Upper lobe of left lung (tissue), 6 donors: Measurements from ENCODE around the gene SPN. TPM values are rescaled to one million over a fixed set of nuclear protein-coding genes. Genes with fewer than 3 reads are reported as not detected.
A peak's percentile ranks its signal among the peaks of the same experiment; 100 is the strongest.
"Not testable (repeated sequence)": the region's sequence is repeated elsewhere in the genome, so short reads cannot be mapped to it uniquely, and the experiment has no call there.

Experiments used
- ATAC-seq, 2 donors: fragments of 200-7000 bp; cut with Tn5 transposase; one replicate each; pipeline ENCODE4 v1.9.1; 2022; ENCODE audit warnings: mild to moderate bottlenecking in 2 of 2, moderate library complexity in 2 of 2; ENCODE audit not compliant: low FRiP score in 2 of 2
- DNase-seq, 2 donors: peaks; one replicate each; pipeline ENCODE4 v3.0.0-alpha.2; 2019 to 2020
- H3K27ac ChIP-seq, 4 donors: fragments of 200-600 bp; sonication (generic); one replicate each; pipeline ENCODE4 v1.5.1; 2016 to 2019
- H3K27me3 ChIP-seq, 4 donors: fragments of 200-600 bp; sonication (generic); one replicate each; pipeline ENCODE4 v1.5.1; 2017 to 2019
- H3K36me3 ChIP-seq, 4 donors: fragments of 200-600 bp; sonication (generic); one replicate each; pipeline ENCODE4 v1.5.1; 2016 to 2019
- H3K4me1 ChIP-seq, 4 donors: fragments of 200-600 bp; sonication (generic); one replicate each; pipeline ENCODE4 v1.5.1; 2018 to 2019
- H3K4me3 ChIP-seq, 4 donors: fragments of 200-600 bp; sonication (generic); one replicate each; pipeline ENCODE4 v1.5.1; 2017 to 2019; ENCODE audit warnings: mild to moderate bottlenecking in 2 of 4, moderate library complexity in 1 of 4
- H3K9me3 ChIP-seq, 4 donors: fragments of 200-600 bp; sonication (generic); one replicate each; pipeline ENCODE4 v1.5.1; 2018 to 2019
- EP300 ChIP-seq, 4 donors: sonication (generic); formaldehyde crosslinking; IDR thresholded peaks; one replicate each; pipeline ENCODE4 v1.5.1; 2017; ENCODE audit warnings: antibody characterized with exemption in 4 of 4, control low read depth in 2 of 4
- POLR2A ChIP-seq, 4 donors: fragments of 450-650 bp; IDR thresholded peaks; one replicate each; pipeline ENCODE4 v1.5.1; 2016 to 2017; ENCODE audit warnings: antibody characterized with exemption in 4 of 4, mild to moderate bottlenecking in 2 of 4
- POLR2AphosphoS5 ChIP-seq, 2 donors: sonication (generic); formaldehyde crosslinking; IDR thresholded peaks; one replicate each; pipeline ENCODE4 v1.5.1; 2017; ENCODE audit warnings: antibody characterized with exemption in 2 of 2
- WGBS, 2 donors: methylation state at CpG; one replicate each; pipeline ENCODE4 v1.1.5; 2017 to 2018; 5-methylcytosine and 5-hydroxymethylcytosine counted together
- total RNA-seq, 6 donors: library from RNA; depleted of rRNA in 4 of 6; stranded (reverse); fragments of >200 nt in 4 of 6; gene quantifications; one replicate each; pipeline versions ENCODE4 v1.1.0 to v1.2.1, GENCODE V29; 2016 to 2021
- TF ChIP-seq, protein P1 (sequence below), 6 experiments: fragments of 450-650 bp in 4 of 6; fragments of 200-600 bp in 2 of 6; sonication (generic) in 2 of 6; IDR thresholded peaks; one replicate each; pipeline ENCODE4 v1.5.1; 2016 to 2019; ENCODE audit warnings: antibody characterized with exemption in 6 of 6
- donor health status: DM: no; HTN: no; CAD: no; lungs with moderate emphysema.
- donor health status: DM: no; HTN: yes; CAD: no; lungs with severe emphysema.

SPN gene
- total RNA-seq, 6 donors from 2014 or later: 16.8 to 112 (median 39.7) TPM

GRCh38 chr16:29627661-29628075 lies 35.4 kb upstream of the SPN start:
- H3K27ac ChIP-seq, H3K36me3 ChIP-seq, H3K9me3 ChIP-seq, H3K4me1 ChIP-seq, DNase-seq, H3K27me3 ChIP-seq, H3K4me3 ChIP-seq: not testable (repeated sequence)
- ATAC-seq: peak; percentile 31 to 46
- WGBS, 2 donors: 25 to 29% methylated on average over 2 to 3 of the region's 7 CpGs

DNA sequence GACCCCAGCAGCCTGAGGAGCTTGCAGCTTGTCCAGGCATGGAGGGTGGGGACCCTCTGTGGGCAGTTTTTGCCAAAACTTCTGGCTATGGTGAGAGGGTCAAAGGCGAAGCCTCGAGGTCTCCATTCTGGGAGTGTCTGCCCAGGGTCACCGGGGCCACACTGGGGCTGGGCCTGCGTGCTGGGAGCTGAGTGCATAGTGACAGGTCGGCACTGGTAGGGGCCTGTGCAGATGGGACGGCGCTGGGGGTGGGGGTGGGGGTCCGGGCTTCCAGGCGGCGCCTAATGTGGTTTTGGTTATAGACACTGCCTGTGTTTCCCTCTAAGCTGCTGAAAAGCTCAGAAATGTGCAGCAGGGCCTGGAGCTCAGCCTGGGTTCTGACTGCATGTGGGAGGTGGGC lies 34.3 kb upstream of the SPN start:
- no CpG with 5 or more reads among the region's 10 CpGs for WGBS, 2 donors
- not testable (repeated sequence) for H3K4me1 ChIP-seq, ATAC-seq, H3K4me3 ChIP-seq, H3K9me3 ChIP-seq, H3K27me3 ChIP-seq, H3K36me3 ChIP-seq, DNase-seq, H3K27ac ChIP-seq

GRCh38 chr16:29629318-29629717 lies 33.7 kb upstream of the SPN start:
- not testable (repeated sequence) for H3K9me3 ChIP-seq, H3K4me3 ChIP-seq, H3K27me3 ChIP-seq, H3K36me3 ChIP-seq, DNase-seq, H3K4me1 ChIP-seq, H3K27ac ChIP-seq
- WGBS, 2 donors: 89 to 100% methylated on average over 3 to 10 of the region's 10 CpGs
- peak in 1 of 2 donors; percentile 14 for ATAC-seq

DNA sequence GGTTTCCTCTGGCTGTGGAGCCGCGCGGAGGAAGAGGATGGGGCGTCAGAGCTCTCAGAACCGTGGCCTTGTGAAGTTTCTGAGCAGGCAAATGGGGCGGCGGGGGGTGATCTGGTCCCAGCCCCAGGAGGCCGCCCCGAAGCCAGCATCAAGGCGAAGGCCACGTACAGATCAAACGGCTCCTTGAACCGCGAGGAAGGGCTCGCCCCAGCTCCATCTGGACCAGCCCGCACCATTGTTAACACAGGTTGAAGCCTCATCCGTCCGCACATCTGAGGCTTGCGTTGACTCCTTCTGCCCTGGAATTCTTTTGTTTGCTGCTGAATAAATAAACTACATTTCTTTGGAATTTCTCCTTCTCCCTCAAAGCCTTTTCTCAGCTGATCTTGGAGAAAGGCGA lies 31.4 kb upstream of the SPN start:
- ATAC-seq, H3K27ac ChIP-seq, DNase-seq, H3K27me3 ChIP-seq, H3K4me1 ChIP-seq, H3K36me3 ChIP-seq, H3K4me3 ChIP-seq, H3K9me3 ChIP-seq: not testable (repeated sequence)
- 50 to 55% methylated on average over 7 to 20 of the region's 20 CpGs for WGBS, 2 donors

DNA sequence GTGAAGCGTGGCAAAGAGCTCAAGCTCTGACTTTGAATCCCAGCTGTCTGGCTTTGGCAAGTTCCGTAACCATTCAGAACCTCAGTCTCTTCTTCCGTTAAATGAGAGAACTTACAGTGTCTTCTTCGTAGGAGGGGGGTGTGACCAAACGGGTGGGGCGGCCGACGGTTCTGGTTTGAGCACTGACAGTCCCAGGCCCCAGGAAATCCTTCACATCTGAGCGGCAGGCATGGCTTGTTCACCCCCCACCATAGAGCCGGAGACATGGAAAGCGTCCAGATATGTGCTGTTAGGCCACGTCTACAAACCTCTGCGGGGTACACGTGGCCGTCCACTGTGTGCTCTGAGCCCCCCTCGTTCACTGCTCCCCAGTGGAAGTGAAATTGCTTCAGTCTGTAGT lies 27.1 kb upstream of the SPN start:
- not testable (repeated sequence) for DNase-seq, H3K36me3 ChIP-seq, H3K27ac ChIP-seq, H3K4me3 ChIP-seq, H3K9me3 ChIP-seq, H3K27me3 ChIP-seq, H3K4me1 ChIP-seq
- peak; percentile 28 to 62 for ATAC-seq
- whole genome bisulfite sequencing, 2 donors: 77 to 79% methylated on average over 9 to 13 of the region's 16 CpGs

DNA sequence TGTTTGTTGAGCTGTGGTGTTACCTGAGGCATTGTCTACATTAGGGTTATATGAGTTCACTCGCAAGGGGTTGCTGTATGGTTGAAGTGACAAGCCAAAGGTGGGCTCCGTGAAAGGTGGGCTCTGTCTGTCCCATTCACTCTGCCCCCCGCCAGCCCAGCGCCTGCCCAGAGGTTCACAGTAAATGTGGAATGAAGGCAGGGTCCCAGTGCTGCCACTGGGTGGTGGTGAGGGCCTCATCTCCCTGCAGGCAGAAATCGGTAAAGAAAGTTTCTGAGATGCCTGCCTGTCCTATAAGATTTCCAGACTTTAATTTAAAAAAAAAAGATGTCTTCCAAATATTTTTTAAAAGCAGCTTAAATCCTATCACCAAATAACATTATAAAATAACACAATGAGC lies 26.7 kb upstream of the SPN start:
- not testable (repeated sequence) for H3K4me1 ChIP-seq, H3K4me3 ChIP-seq, H3K9me3 ChIP-seq, DNase-seq, H3K36me3 ChIP-seq, H3K27ac ChIP-seq, H3K27me3 ChIP-seq, ATAC-seq
- WGBS, 2 donors: 0 to 65% methylated on average over 1 to 2 of the region's 5 CpGs

- ATAC-seq, H3K27ac ChIP-seq, H3K9me3 ChIP-seq, H3K36me3 ChIP-seq, H3K4me1 ChIP-seq, H3K4me3 ChIP-seq, H3K27me3 ChIP-seq, DNase-seq: not testable (repeated sequence)
- WGBS, 2 donors: 89 to 95% methylated on average over 8 of the region's 8 CpGs
Measured at GRCh38 chr16:29638751-29639150, 24.3 kb upstream of the SPN start.

DNA sequence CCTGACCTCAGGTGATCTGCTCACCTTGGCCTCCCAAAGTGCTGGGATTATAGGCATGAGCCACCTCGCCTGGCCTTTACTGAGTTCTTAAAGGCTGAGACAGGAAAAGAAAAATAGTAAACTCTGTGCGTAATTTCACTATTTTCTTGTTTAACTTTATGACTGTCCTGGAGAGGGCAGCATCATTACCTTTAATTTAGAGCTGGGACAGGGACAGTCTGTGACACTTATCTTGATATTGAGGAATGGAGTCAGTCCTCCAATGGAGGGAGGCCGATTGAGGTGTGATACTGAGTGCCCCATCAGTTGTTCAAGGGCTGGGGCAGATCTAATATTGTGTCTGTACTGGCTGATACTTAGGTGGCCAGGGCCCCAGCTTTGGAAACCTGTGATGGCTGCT lies 21.5 kb upstream of the SPN start:
- DNase-seq: no peak
- TF ChIP-seq EP300 (IDR thresholded peaks at IDR 0.05): no peak
- no peak for TF ChIP-seq POLR2A (IDR thresholded peaks at IDR 0.05)
- no peak for TF ChIP-seq POLR2AphosphoS5 (IDR thresholded peaks at IDR 0.05)
- TF ChIP-seq, protein P1, sequence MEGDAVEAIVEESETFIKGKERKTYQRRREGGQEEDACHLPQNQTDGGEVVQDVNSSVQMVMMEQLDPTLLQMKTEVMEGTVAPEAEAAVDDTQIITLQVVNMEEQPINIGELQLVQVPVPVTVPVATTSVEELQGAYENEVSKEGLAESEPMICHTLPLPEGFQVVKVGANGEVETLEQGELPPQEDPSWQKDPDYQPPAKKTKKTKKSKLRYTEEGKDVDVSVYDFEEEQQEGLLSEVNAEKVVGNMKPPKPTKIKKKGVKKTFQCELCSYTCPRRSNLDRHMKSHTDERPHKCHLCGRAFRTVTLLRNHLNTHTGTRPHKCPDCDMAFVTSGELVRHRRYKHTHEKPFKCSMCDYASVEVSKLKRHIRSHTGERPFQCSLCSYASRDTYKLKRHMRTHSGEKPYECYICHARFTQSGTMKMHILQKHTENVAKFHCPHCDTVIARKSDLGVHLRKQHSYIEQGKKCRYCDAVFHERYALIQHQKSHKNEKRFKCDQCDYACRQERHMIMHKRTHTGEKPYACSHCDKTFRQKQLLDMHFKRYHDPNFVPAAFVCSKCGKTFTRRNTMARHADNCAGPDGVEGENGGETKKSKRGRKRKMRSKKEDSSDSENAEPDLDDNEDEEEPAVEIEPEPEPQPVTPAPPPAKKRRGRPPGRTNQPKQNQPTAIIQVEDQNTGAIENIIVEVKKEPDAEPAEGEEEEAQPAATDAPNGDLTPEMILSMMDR (IDR thresholded peaks at IDR 0.05): no peak
- Histone ChIP-seq H3K27me3 (no peaks in the 10 kb centered on the region), H3K4me1 (no peaks in the 10 kb centered on the region), H3K9me3 (no peaks in the 10 kb centered on the region), H3K4me3 (no peak overlapping the region), H3K36me3 (no peaks in the 10 kb centered on the region), H3K27ac (no peak overlapping the region)
- WGBS, 2 donors: 40 to 48% methylated on average over 3 of the region's 3 CpGs
- ATAC-seq: peak in 1 of 2 donors; percentile 36

GRCh38 chr16:29643596-29643995 lies 19.5 kb upstream of the SPN start:
- no peak for ATAC-seq
- Histone ChIP-seq H3K4me1 (no peaks in the 10 kb centered on the region), H3K9me3 (no peaks in the 10 kb centered on the region), H3K36me3 (no peaks in the 10 kb centered on the region), H3K27ac (peak overlapping the region in 1 of 4 donors; percentile 30), H3K4me3 (no peak overlapping the region), H3K27me3 (no peaks in the 10 kb centered on the region)
- no peak for DNase-seq
- 91 to 99% methylated on average over 7 of the region's 7 CpGs for WGBS, 2 donors
- no peak for TF ChIP-seq POLR2AphosphoS5 (IDR thresholded peaks at IDR 0.05)
- no peak for TF ChIP-seq EP300 (IDR thresholded peaks at IDR 0.05)
- TF ChIP-seq, protein P1 (IDR thresholded peaks at IDR 0.05): no peak
- TF ChIP-seq POLR2A (IDR thresholded peaks at IDR 0.05): no peak
